HG02884 (cell line): ENCODE results near the gene TPRKB.
"Not testable (repeated sequence)": the region's sequence is repeated elsewhere in the genome, so short reads cannot be mapped to it uniquely, and the experiment has no call there.

Experiments used
- ATAC-seq: cut with Tn5 transposase; IDR thresholded peaks from one replicate; pipeline ENCODE4 v1.9.1; 2021; ENCODE audit warnings: mild to moderate bottlenecking, moderate library complexity; ENCODE audit not compliant: unreplicated experiment

Gene TPRKB

GRCh38 chr2:73700661-73701447 is 36.3 kb downstream of the TPRKB start:
- no peak for ATAC-seq

GRCh38 chr2:73700131-73700611 is 37.0 kb downstream of the TPRKB start:
- no peak for ATAC-seq

GRCh38 chr2:73699437-73699836 is 37.7 kb downstream of the TPRKB start:
- ATAC-seq, result no peak

- no peak for ATAC-seq
Observed at GRCh38 chr2:73698101-73698500, 39.0 kb downstream of the TPRKB start.

- no peak for ATAC-seq
Observed at GRCh38 chr2:73697606-73698005, 39.5 kb downstream of the TPRKB start.

- not testable (repeated sequence) for ATAC-seq
Observed at GRCh38 chr2:73696985-73697384, 40.2 kb downstream of the TPRKB start.

- not testable (repeated sequence) for ATAC-seq
Observed at GRCh38 chr2:73696521-73696920, 40.6 kb downstream of the TPRKB start.

- ATAC-seq, result not testable (repeated sequence)
Observed at GRCh38 chr2:73690372-73691088, 46.6 kb downstream of the TPRKB start.

GRCh38 chr2:73688494-73688893 is 48.7 kb downstream of the TPRKB start:
- not testable (repeated sequence) for ATAC-seq

GRCh38 chr2:73685764-73686438 is 51.2 kb downstream of the TPRKB start:
- no peak for ATAC-seq

- not testable (repeated sequence) for ATAC-seq
Observed at GRCh38 chr2:73684905-73685304, 52.2 kb downstream of the TPRKB start.

- not testable (repeated sequence) for ATAC-seq
Observed at GRCh38 chr2:73684325-73684724, 52.8 kb downstream of the TPRKB start.

- not testable (repeated sequence) for ATAC-seq
Observed at GRCh38 chr2:73679951-73680571, 57.1 kb downstream of the TPRKB start.
